Coronary artery (tissue), 2 donors: ENCODE results near the gene AAMDC.
"Not testable (repeated sequence)": the region's sequence is repeated elsewhere in the genome, so short reads cannot be mapped to it uniquely, and the experiment has no call there.

Experiments
- DNase-seq: peaks from one replicate; pipeline ENCODE4 v3.0.0-alpha.2; 2017; ENCODE audit warnings: low spot score
- H3K27ac ChIP-seq, 2 donors: fragments of 200-600 bp; sonication (generic); one replicate each; pipeline ENCODE4 v1.5.1; 2016 to 2019
- H3K4me3 ChIP-seq: fragments of 200-600 bp; sonication (generic); 2 replicates; pipeline ENCODE4 v1.5.1; 2016; ENCODE audit warnings: mild to moderate bottlenecking, moderate library complexity
- TF ChIP-seq, protein P1 (sequence below): fragments of 200-600 bp; sonication (generic); IDR thresholded peaks from one replicate; pipeline ENCODE4 v1.5.1; 2019; ENCODE audit warnings: antibody characterized with exemption

Gene AAMDC

GRCh38 chr11:77873345-77873744 lies 52.4 kb downstream of the AAMDC start:
- no peak overlapping the region for H3K27ac ChIP-seq
- TF ChIP-seq, protein P1, sequence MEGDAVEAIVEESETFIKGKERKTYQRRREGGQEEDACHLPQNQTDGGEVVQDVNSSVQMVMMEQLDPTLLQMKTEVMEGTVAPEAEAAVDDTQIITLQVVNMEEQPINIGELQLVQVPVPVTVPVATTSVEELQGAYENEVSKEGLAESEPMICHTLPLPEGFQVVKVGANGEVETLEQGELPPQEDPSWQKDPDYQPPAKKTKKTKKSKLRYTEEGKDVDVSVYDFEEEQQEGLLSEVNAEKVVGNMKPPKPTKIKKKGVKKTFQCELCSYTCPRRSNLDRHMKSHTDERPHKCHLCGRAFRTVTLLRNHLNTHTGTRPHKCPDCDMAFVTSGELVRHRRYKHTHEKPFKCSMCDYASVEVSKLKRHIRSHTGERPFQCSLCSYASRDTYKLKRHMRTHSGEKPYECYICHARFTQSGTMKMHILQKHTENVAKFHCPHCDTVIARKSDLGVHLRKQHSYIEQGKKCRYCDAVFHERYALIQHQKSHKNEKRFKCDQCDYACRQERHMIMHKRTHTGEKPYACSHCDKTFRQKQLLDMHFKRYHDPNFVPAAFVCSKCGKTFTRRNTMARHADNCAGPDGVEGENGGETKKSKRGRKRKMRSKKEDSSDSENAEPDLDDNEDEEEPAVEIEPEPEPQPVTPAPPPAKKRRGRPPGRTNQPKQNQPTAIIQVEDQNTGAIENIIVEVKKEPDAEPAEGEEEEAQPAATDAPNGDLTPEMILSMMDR, result no peak
- no peak overlapping the region for H3K4me3 ChIP-seq
- DNase-seq, result no peak

- no peak overlapping the region for H3K4me3 ChIP-seq
- H3K27ac ChIP-seq, result no peak overlapping the region
Measured at GRCh38 chr11:77874206-77874605, 53.3 kb downstream of the AAMDC start.

DNA sequence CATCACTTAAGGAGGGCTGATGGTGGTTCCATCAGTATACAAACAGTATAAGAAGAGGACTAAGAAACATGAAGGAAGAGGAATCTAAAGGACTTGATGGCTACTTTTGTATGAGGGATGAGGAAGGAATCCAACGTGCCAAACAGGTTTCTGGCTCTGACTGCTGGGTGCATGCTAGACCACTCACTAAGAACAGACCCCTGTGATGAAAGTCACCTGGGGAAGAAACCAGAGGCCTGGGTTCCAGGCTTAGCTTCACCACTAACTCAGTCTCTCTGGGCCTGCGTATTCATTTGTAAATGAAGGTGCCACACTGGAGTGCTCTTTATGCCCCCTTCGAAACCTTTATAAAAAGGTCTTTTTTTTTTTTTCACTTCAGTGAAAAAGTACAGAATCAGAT lies 55.1 kb downstream of the AAMDC start:
- TF ChIP-seq, protein P1, result no peak
- no peak overlapping the region for H3K27ac ChIP-seq
- DNase-seq, result no peak

More at GRCh38 chr11:77874206-77874605, 53.3 kb downstream of the AAMDC start:
- TF ChIP-seq, protein P1, result no peak
- DNase-seq, result no peak

DNA sequence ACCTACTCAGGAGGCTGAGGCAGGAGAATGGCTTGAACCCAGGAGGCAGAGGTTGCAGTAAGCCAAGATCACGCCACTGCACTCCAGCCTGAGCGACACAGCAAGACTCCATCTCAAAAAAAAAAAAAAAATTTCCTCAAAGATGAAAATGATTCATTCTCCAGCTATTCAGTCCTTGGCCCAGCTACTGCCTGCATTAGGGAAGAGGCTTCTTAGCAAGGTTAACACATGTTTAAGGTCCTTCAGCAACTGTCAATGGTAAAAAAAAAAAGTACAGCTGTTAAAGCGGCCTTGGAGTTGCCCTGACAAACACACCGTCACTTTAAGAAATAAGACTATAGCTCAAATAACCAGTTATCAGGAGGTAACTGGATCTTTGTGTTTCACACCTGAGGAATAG lies 57.3 kb downstream of the AAMDC start:
- H3K27ac ChIP-seq, DNase-seq, H3K4me3 ChIP-seq: not testable (repeated sequence)

More for the DNA sequence above, 55.1 kb downstream of the AAMDC start:
- no peak overlapping the region for H3K4me3 ChIP-seq

DNA sequence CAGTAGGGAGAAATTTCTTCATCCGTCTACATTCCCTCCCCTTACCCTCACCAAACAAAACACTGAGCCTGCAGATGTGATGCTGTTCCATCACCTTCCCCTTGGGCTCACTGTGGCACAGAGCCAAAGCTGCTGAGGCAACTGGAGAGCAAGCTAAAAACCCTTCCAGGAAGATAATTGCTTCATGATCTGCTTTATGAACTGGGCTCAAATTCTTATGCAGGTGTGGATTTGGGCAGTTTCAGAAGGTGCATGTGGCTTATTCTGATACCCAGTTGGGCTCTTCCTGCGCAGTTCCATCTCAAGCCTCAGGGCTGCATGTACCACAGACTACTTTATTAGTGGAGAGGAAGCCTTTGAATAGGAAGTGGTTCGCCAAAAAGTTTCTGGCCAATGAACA lies 58.3 kb downstream of the AAMDC start:
- TF ChIP-seq, protein P1, result no peak
- H3K27ac ChIP-seq, result no peak overlapping the region
- DNase-seq, result no peak
- no peak overlapping the region for H3K4me3 ChIP-seq

DNA sequence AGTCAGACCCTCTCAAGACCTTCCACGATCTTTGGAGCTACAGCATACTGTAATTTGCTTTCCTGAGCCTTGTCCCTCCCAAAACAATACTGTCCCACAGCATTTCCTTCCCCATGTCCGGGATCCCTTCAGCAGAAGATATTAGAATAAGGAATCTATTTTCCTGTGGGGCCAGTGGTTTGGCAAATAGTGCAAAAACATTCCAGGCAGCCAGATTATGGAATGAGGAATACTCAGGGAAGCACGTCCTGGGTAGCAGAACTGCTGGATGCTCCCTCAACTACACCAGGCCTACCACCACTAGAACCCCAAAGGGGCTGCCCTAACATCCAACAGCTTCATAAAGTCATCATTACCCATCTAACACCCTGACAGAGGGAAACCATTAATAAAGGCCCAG lies 61.5 kb downstream of the AAMDC start:
- Histone ChIP-seq H3K4me3 (no peak overlapping the region), H3K27ac (no peak overlapping the region)
- TF ChIP-seq, protein P1, result no peak
- DNase-seq, result no peak

DNA sequence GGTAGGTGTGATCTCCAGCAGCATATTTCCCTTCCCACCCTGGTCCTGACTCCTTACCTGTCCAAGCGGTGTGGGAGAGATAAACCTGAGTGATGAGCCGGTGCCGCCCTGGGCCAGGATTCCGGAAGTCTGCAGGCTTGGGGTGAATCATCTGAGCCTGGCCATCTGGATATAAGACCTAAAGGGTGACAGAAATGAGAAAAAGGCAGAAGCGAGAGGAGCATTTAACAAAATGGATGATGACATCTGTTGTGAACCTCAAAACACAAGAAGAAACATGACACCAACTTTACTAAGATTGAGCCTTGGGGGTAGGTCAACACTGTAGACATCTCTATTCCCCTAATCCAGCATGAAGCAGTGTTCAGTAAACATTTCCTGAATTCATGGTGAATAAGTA lies 62.8 kb downstream of the AAMDC start:
- Histone ChIP-seq H3K27ac (no peak overlapping the region), H3K4me3 (no peak overlapping the region)
- TF ChIP-seq, protein P1, result no peak
- no peak for DNase-seq
